ENCODE results near the gene DAAM2. TPM values are rescaled to one million over a fixed set of nuclear protein-coding genes. Genes with fewer than 3 reads are reported as not detected.

DAAM2 gene
- total RNA-seq, 1 experiment from 2014 or later, result not detected

- no TSS peak for BruUV-seq (replicated peaks)
- CTCF ChIA-PET, result no interaction called here
- Histone ChIP-seq H3K9me3 (no peaks in the 10 kb centered on the region), H3K36me3 (ENCODE audit: control insufficient read depth, insufficient read depth, low read length) (no peaks in the 10 kb centered on the region), H3K4me3 (ENCODE audit: low read depth, low read length) (no peak overlapping the region), H3K4me1 (no peaks in the 10 kb centered on the region), H3K27me3 (replicated peaks; ENCODE audit: control insufficient read depth, insufficient read depth, low read length) (no peaks in the 10 kb centered on the region)
- no peak overlapping the region for H3K27ac Mint-ChIP-seq (ENCODE audit: unreplicated experiment)
- H3K36me3 Mint-ChIP-seq (ENCODE audit: insufficient read depth, unreplicated experiment), result no peaks in the 10 kb centered on the region
- TF ChIP-seq, protein P1, sequence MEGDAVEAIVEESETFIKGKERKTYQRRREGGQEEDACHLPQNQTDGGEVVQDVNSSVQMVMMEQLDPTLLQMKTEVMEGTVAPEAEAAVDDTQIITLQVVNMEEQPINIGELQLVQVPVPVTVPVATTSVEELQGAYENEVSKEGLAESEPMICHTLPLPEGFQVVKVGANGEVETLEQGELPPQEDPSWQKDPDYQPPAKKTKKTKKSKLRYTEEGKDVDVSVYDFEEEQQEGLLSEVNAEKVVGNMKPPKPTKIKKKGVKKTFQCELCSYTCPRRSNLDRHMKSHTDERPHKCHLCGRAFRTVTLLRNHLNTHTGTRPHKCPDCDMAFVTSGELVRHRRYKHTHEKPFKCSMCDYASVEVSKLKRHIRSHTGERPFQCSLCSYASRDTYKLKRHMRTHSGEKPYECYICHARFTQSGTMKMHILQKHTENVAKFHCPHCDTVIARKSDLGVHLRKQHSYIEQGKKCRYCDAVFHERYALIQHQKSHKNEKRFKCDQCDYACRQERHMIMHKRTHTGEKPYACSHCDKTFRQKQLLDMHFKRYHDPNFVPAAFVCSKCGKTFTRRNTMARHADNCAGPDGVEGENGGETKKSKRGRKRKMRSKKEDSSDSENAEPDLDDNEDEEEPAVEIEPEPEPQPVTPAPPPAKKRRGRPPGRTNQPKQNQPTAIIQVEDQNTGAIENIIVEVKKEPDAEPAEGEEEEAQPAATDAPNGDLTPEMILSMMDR (IDR thresholded peaks at IDR 0.05; ENCODE audit: insufficient read depth in 1 of 2, low read depth in 1 of 2, low read length in 1 of 2, severe bottlenecking in 1 of 2, unreplicated experiment in 1 of 2), result no peak
- intact Hi-C loops (cut with micrococcal nuclease; ENCODE audit: unreplicated experiment), result no loop called here
- no peaks in the 10 kb centered on the region for H3K4me1 Mint-ChIP-seq (ENCODE audit: low read depth, unreplicated experiment)
- H3K27me3 Mint-ChIP-seq (ENCODE audit: insufficient read depth, unreplicated experiment), result peaks cover 20% of the 10 kb centered on the region
- no peak for DNase-seq
- H3K9me3 Mint-ChIP-seq (ENCODE audit: unreplicated experiment), result no peaks in the 10 kb centered on the region
- POLR2A ChIA-PET, result no interaction called here
- no peak overlapping the region for H3K4me3 Mint-ChIP-seq (ENCODE audit: unreplicated experiment)
Observed at GRCh38 chr6:39808964-39809363, 16.8 kb downstream of the DAAM2 start.

GRCh38 chr6:39811835-39812345 is 19.7 kb downstream of the DAAM2 start:
- CTCF ChIA-PET, result no interaction called here
- no TSS peak for BruUV-seq (replicated peaks)
- Mint-ChIP-seq H3K27ac (ENCODE audit: unreplicated experiment) (no peak overlapping the region), H3K9me3 (ENCODE audit: unreplicated experiment) (no peaks in the 10 kb centered on the region), H3K4me3 (ENCODE audit: unreplicated experiment) (no peak overlapping the region), H3K27me3 (ENCODE audit: insufficient read depth, unreplicated experiment) (peaks cover 26% of the 10 kb centered on the region), H3K36me3 (ENCODE audit: insufficient read depth, unreplicated experiment) (no peaks in the 10 kb centered on the region), H3K4me1 (ENCODE audit: low read depth, unreplicated experiment) (no peaks in the 10 kb centered on the region)
- intact Hi-C loops (cut with micrococcal nuclease; ENCODE audit: unreplicated experiment), result no loop called here
- POLR2A ChIA-PET, result no interaction called here
- no peaks in the 10 kb centered on the region for H3K9me3 ChIP-seq
- H3K4me3 ChIP-seq (ENCODE audit: low read depth, low read length), result no peak overlapping the region
- DNase-seq, result no peak
- no peaks in the 10 kb centered on the region for H3K36me3 ChIP-seq (ENCODE audit: control insufficient read depth, insufficient read depth, low read length)
- no peaks in the 10 kb centered on the region for H3K27me3 ChIP-seq (replicated peaks; ENCODE audit: control insufficient read depth, insufficient read depth, low read length)
- TF ChIP-seq, protein P1 (IDR thresholded peaks at IDR 0.05; ENCODE audit: insufficient read depth in 1 of 2, low read depth in 1 of 2, low read length in 1 of 2, severe bottlenecking in 1 of 2, unreplicated experiment in 1 of 2), result no peak
- no peaks in the 10 kb centered on the region for H3K4me1 ChIP-seq

DNA sequence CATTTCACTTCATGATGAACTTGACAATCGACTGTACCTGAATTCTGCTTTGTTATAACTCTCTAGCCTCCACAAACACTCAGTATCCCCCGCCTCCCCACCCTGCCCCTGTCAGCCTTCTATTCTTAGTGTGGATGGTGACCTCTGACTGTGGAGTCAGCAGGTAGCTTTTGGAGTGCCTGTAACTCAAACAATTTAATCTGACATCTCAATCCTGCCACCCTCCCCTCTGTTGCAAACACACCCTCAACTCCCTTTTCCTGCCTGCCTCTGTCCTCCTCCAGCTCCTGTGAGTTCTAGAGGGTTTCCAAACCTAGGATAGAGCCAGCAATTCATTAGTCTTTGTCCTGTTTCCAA is 20.3 kb downstream of the DAAM2 start:
- H3K36me3 Mint-ChIP-seq (ENCODE audit: insufficient read depth, unreplicated experiment), result no peaks in the 10 kb centered on the region
- no peak for DNase-seq
- intact Hi-C loops (cut with micrococcal nuclease; ENCODE audit: unreplicated experiment), result no loop called here
- Histone ChIP-seq H3K4me3 (ENCODE audit: low read depth, low read length) (no peak overlapping the region), H3K9me3 (no peaks in the 10 kb centered on the region), H3K36me3 (ENCODE audit: control insufficient read depth, insufficient read depth, low read length) (no peaks in the 10 kb centered on the region), H3K27me3 (replicated peaks; ENCODE audit: control insufficient read depth, insufficient read depth, low read length) (no peaks in the 10 kb centered on the region), H3K4me1 (no peaks in the 10 kb centered on the region)
- no TSS peak for BruUV-seq (replicated peaks)
- ChIA-PET CTCF (no interaction called here), POLR2A (no interaction called here)
- H3K4me1 Mint-ChIP-seq (ENCODE audit: low read depth, unreplicated experiment), result no peaks in the 10 kb centered on the region
- peaks cover 26% of the 10 kb centered on the region for H3K27me3 Mint-ChIP-seq (ENCODE audit: insufficient read depth, unreplicated experiment)
- H3K4me3 Mint-ChIP-seq (ENCODE audit: unreplicated experiment), result no peak overlapping the region
- no peak overlapping the region for H3K27ac Mint-ChIP-seq (ENCODE audit: unreplicated experiment)
- no peaks in the 10 kb centered on the region for H3K9me3 Mint-ChIP-seq (ENCODE audit: unreplicated experiment)
- TF ChIP-seq, protein P1 (IDR thresholded peaks at IDR 0.05; ENCODE audit: insufficient read depth in 1 of 2, low read depth in 1 of 2, low read length in 1 of 2, severe bottlenecking in 1 of 2, unreplicated experiment in 1 of 2), result no peak

Measured in Caco-2 (cell line).